Measurements from ENCODE around the gene ADSS2.

DNA sequence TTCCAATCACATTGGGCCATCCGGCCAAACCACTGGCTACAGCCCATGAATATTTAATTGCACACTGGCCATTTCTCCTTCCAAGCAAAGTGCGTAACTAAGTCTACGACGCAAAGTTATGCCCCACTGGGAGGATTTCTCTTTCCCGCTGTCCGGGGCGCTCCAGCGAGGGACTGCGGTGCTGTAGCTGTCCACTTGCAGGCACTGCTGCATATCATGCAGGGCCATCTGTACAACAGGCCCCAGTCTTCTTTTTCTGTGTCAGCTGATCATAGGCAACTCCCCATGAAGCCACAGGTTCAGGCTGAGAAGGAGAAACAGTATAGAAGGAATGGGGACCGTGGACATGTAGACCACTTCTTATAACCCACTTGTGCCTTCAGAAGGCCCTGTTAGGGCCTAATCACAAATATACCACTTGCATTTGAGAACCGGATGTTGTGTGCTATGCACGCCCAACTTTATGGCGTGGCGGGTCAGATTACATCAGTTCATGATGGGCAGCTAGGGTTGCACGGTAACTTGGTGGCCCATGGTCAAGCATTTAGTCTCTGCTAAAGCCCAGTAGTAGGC lies 58.0 kb downstream of the ADSS2 start:
- no peak for TF ChIP-seq POLR2AphosphoS5 (IDR thresholded peaks at IDR 0.05)
- TF ChIP-seq, protein P1, sequence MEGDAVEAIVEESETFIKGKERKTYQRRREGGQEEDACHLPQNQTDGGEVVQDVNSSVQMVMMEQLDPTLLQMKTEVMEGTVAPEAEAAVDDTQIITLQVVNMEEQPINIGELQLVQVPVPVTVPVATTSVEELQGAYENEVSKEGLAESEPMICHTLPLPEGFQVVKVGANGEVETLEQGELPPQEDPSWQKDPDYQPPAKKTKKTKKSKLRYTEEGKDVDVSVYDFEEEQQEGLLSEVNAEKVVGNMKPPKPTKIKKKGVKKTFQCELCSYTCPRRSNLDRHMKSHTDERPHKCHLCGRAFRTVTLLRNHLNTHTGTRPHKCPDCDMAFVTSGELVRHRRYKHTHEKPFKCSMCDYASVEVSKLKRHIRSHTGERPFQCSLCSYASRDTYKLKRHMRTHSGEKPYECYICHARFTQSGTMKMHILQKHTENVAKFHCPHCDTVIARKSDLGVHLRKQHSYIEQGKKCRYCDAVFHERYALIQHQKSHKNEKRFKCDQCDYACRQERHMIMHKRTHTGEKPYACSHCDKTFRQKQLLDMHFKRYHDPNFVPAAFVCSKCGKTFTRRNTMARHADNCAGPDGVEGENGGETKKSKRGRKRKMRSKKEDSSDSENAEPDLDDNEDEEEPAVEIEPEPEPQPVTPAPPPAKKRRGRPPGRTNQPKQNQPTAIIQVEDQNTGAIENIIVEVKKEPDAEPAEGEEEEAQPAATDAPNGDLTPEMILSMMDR (IDR thresholded peaks at IDR 0.05): no peak

Measured in transverse colon (tissue), 4 donors.